ENCODE measurements around the gene LIMCH1. TPM values are rescaled to one million over a fixed set of nuclear protein-coding genes. Genes with fewer than 3 reads are reported as not detected.

Gene LIMCH1
- total RNA-seq, 3 donors from 2014 or later (not counting 1 experiment from before 2014, with no cell fraction given), result 0.05 TPM; not detected in 2

- no peak overlapping the region for H3K4me3 ChIP-seq (ENCODE audit: low read length)
- H3K9me3 Mint-ChIP-seq, result peaks cover 3 to 6% of the 10 kb centered on the region in 2 donors
- no peaks in the 10 kb centered on the region for H3K4me1 ChIP-seq (ENCODE audit: control insufficient read depth, insufficient read depth, low read length)
- 84% methylated on average over 3 of the region's 3 CpGs for WGBS (ENCODE audit: insufficient coverage)
- H3K4me1 Mint-ChIP-seq, result no peaks in the 10 kb centered on the region
- DNase-seq, result no peak
- no peak overlapping the region for H3K27ac Mint-ChIP-seq
- TF ChIP-seq, protein P1, sequence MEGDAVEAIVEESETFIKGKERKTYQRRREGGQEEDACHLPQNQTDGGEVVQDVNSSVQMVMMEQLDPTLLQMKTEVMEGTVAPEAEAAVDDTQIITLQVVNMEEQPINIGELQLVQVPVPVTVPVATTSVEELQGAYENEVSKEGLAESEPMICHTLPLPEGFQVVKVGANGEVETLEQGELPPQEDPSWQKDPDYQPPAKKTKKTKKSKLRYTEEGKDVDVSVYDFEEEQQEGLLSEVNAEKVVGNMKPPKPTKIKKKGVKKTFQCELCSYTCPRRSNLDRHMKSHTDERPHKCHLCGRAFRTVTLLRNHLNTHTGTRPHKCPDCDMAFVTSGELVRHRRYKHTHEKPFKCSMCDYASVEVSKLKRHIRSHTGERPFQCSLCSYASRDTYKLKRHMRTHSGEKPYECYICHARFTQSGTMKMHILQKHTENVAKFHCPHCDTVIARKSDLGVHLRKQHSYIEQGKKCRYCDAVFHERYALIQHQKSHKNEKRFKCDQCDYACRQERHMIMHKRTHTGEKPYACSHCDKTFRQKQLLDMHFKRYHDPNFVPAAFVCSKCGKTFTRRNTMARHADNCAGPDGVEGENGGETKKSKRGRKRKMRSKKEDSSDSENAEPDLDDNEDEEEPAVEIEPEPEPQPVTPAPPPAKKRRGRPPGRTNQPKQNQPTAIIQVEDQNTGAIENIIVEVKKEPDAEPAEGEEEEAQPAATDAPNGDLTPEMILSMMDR (IDR thresholded peaks at IDR 0.05), result no peak
- H3K27me3 Mint-ChIP-seq (ENCODE audit: low read depth in 2 of 2), result no peaks in the 10 kb centered on the region
- ATAC-seq, result no peak
- intact Hi-C loops (cut with micrococcal nuclease), result no loop called here
- H3K36me3 Mint-ChIP-seq, result no peaks in the 10 kb centered on the region
- H3K36me3 ChIP-seq (ENCODE audit: control insufficient read depth, insufficient read depth, low read length), result no peaks in the 10 kb centered on the region
- H3K4me3 Mint-ChIP-seq, result no peak overlapping the region
- H3K27me3 ChIP-seq (ENCODE audit: control insufficient read depth, insufficient read depth, low read length), result no peaks in the 10 kb centered on the region
- no peak overlapping the region for H3K27ac ChIP-seq (ENCODE audit: low read length)
- no peaks in the 10 kb centered on the region for H3K9me3 ChIP-seq (ENCODE audit: control insufficient read depth, insufficient read depth, low read length)
These were observed 30.5 kb upstream of the LIMCH1 start for GRCh38 chr4:41507291-41507947.

- TF ChIP-seq, protein P1 (IDR thresholded peaks at IDR 0.05), result no peak
- DNase-seq, result no peak
- Histone ChIP-seq H3K4me1 (ENCODE audit: control insufficient read depth, insufficient read depth, low read length) (no peaks in the 10 kb centered on the region), H3K4me3 (ENCODE audit: low read length) (no peak overlapping the region), H3K27ac (ENCODE audit: low read length) (no peak overlapping the region), H3K36me3 (ENCODE audit: control insufficient read depth, insufficient read depth, low read length) (no peaks in the 10 kb centered on the region), H3K9me3 (ENCODE audit: control insufficient read depth, insufficient read depth, low read length) (no peaks in the 10 kb centered on the region), H3K27me3 (ENCODE audit: control insufficient read depth, insufficient read depth, low read length) (no peaks in the 10 kb centered on the region)
- intact Hi-C loops (cut with micrococcal nuclease), result no loop called here
- no peaks in the 10 kb centered on the region for H3K27me3 Mint-ChIP-seq (ENCODE audit: low read depth in 2 of 2)
- ATAC-seq, result no peak
- peaks cover 2 to 9% of the 10 kb centered on the region in 2 donors for H3K9me3 Mint-ChIP-seq
- no peak overlapping the region for H3K4me3 Mint-ChIP-seq
- no peak overlapping the region for H3K27ac Mint-ChIP-seq
- no peaks in the 10 kb centered on the region for H3K4me1 Mint-ChIP-seq
- WGBS (ENCODE audit: insufficient coverage), result 81% methylated on average over 2 of the region's 2 CpGs
- no peaks in the 10 kb centered on the region for H3K36me3 Mint-ChIP-seq
These were observed 28.5 kb upstream of the LIMCH1 start for GRCh38 chr4:41509451-41509866.

GRCh38 chr4:41510179-41510578 lies 27.8 kb upstream of the LIMCH1 start:
- Mint-ChIP-seq H3K4me3 (no peak overlapping the region), H3K27me3 (ENCODE audit: low read depth in 2 of 2) (no peaks in the 10 kb centered on the region), H3K9me3 (peaks cover 0 to 9% of the 10 kb centered on the region in 2 donors), H3K36me3 (no peaks in the 10 kb centered on the region), H3K4me1 (no peaks in the 10 kb centered on the region), H3K27ac (no peak overlapping the region)
- TF ChIP-seq, protein P1 (IDR thresholded peaks at IDR 0.05), result no peak
- WGBS (ENCODE audit: insufficient coverage), result 100% methylated on average over 1 of the region's 1 CpG
- intact Hi-C loops (cut with micrococcal nuclease), result no loop called here
- ATAC-seq (no peak), DNase-seq (no peak)
- H3K36me3 ChIP-seq (ENCODE audit: control insufficient read depth, insufficient read depth, low read length), result no peaks in the 10 kb centered on the region
- no peaks in the 10 kb centered on the region for H3K27me3 ChIP-seq (ENCODE audit: control insufficient read depth, insufficient read depth, low read length)
- no peaks in the 10 kb centered on the region for H3K4me1 ChIP-seq (ENCODE audit: control insufficient read depth, insufficient read depth, low read length)
- H3K27ac ChIP-seq (ENCODE audit: low read length), result no peak overlapping the region
- no peaks in the 10 kb centered on the region for H3K9me3 ChIP-seq (ENCODE audit: control insufficient read depth, insufficient read depth, low read length)
- no peak overlapping the region for H3K4me3 ChIP-seq (ENCODE audit: low read length)

GRCh38 chr4:41512136-41512535 lies 25.8 kb upstream of the LIMCH1 start:
- peaks cover 0 to 9% of the 10 kb centered on the region in 2 donors for H3K9me3 Mint-ChIP-seq
- Histone ChIP-seq H3K4me1 (ENCODE audit: control insufficient read depth, insufficient read depth, low read length) (no peaks in the 10 kb centered on the region), H3K27me3 (ENCODE audit: control insufficient read depth, insufficient read depth, low read length) (no peaks in the 10 kb centered on the region), H3K9me3 (ENCODE audit: control insufficient read depth, insufficient read depth, low read length) (no peaks in the 10 kb centered on the region), H3K36me3 (ENCODE audit: control insufficient read depth, insufficient read depth, low read length) (no peaks in the 10 kb centered on the region), H3K27ac (ENCODE audit: low read length) (no peak overlapping the region), H3K4me3 (ENCODE audit: low read length) (no peak overlapping the region)
- H3K27me3 Mint-ChIP-seq (ENCODE audit: low read depth in 2 of 2), result no peaks in the 10 kb centered on the region
- H3K4me1 Mint-ChIP-seq, result no peaks in the 10 kb centered on the region
- intact Hi-C loops (cut with micrococcal nuclease), result no loop called here
- no peaks in the 10 kb centered on the region for H3K36me3 Mint-ChIP-seq
- ATAC-seq (no peak), DNase-seq (no peak)
- no CpG with 5 or more reads among the region's 1 CpG for WGBS (ENCODE audit: insufficient coverage)
- H3K27ac Mint-ChIP-seq, result no peak overlapping the region
- H3K4me3 Mint-ChIP-seq, result no peak overlapping the region
- TF ChIP-seq, protein P1 (IDR thresholded peaks at IDR 0.05), result no peak
